ENCODE measurements around the gene DMAP1.

- TF ChIP-seq CTCF (IDR thresholded peaks at IDR 0.05), result no peak
- no peak for TF ChIP-seq POLR2AphosphoS5 (IDR thresholded peaks at IDR 0.05; ENCODE audit: low read depth, low read length)
These were observed 43.7 kb downstream of the DMAP1 start for GRCh38 chr1:44256762-44257554.

All from Panc1 (cell line).